ENCODE measurements around the gene GALNT3. TPM values are rescaled to one million over a fixed set of nuclear protein-coding genes. Genes with fewer than 3 reads are reported as not detected.

GALNT3 gene
- total RNA-seq, 4 donors from 2014 or later, result 0.26 to 2.5 (median 0.96) TPM

DNA sequence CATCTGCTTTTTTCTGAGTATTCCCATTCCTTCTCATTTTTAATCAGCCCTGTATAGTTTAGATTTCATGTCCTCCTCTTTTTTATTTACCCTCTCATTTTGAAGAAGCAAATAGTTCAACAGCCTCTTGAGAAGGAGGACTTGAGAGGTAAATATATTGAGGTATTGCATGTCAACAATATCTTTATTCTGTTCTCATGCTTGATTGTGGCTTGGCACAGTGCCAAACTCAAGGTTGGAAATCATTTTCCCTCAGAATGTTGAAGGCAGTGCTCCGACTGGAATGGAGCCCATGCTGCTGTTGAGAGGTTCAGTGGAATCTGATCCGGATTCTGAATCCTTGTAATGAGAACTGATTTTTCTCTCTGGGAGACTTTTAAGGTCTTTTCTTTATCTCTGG lies 31.0 kb upstream of the GALNT3 start:
- no peak for DNase-seq (ENCODE audit: extremely low spot score)
- intact Hi-C loops (cut with DNase I), result no loop called here
- Histone ChIP-seq H3K9me3 (no peaks in the 10 kb centered on the region), H3K36me3 (no peaks in the 10 kb centered on the region), H3K4me3 (no peak overlapping the region), H3K27me3 (no peaks in the 10 kb centered on the region), H3K4me1 (peaks cover 0 to 4% (median 0%) of the 10 kb centered on the region in 4 donors), H3K27ac (replicated peaks in 1 of 4) (no peak overlapping the region)
- 31% methylated on average over 2 of the region's 2 CpGs for WGBS
- TF ChIP-seq, protein P1, sequence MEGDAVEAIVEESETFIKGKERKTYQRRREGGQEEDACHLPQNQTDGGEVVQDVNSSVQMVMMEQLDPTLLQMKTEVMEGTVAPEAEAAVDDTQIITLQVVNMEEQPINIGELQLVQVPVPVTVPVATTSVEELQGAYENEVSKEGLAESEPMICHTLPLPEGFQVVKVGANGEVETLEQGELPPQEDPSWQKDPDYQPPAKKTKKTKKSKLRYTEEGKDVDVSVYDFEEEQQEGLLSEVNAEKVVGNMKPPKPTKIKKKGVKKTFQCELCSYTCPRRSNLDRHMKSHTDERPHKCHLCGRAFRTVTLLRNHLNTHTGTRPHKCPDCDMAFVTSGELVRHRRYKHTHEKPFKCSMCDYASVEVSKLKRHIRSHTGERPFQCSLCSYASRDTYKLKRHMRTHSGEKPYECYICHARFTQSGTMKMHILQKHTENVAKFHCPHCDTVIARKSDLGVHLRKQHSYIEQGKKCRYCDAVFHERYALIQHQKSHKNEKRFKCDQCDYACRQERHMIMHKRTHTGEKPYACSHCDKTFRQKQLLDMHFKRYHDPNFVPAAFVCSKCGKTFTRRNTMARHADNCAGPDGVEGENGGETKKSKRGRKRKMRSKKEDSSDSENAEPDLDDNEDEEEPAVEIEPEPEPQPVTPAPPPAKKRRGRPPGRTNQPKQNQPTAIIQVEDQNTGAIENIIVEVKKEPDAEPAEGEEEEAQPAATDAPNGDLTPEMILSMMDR (IDR thresholded peaks at IDR 0.05), result no peak
- TF ChIP-seq EP300 (IDR thresholded peaks at IDR 0.05) (no peak), POLR2AphosphoS5 (IDR thresholded peaks at IDR 0.05) (no peak), POLR2A (IDR thresholded peaks at IDR 0.05; ENCODE audit: low read depth) (no peak)

DNA sequence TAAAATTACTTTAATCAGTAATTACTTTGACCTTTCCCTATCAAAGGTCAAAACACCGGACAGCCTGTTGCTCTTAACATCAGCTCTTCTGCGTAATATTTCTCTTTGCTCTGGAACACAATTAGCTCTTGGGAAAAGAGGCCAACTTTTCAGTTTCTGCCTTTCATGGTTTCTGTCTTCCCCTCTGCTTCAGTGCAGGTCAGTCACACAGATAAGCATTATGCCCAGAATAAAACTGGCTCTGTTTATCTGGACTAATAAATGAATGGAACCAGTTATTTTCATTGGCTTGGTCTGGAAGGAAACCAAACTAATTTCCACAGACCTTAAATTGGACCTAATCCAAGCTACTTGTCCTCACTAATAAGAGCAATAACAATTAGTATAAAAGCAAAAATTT lies 26.2 kb upstream of the GALNT3 start:
- Histone ChIP-seq H3K9me3 (no peaks in the 10 kb centered on the region), H3K4me3 (no peak overlapping the region), H3K36me3 (no peaks in the 10 kb centered on the region), H3K27ac (replicated peaks in 1 of 4) (no peak overlapping the region), H3K4me1 (peaks cover 0 to 3% (median 0%) of the 10 kb centered on the region in 4 donors), H3K27me3 (no peaks in the 10 kb centered on the region)
- intact Hi-C loops (cut with DNase I), result no loop called here
- WGBS, result 47% methylated on average over 2 of the region's 2 CpGs
- DNase-seq (ENCODE audit: extremely low spot score), result no peak
- TF ChIP-seq POLR2A (IDR thresholded peaks at IDR 0.05; ENCODE audit: low read depth), result no peak
- no peak for TF ChIP-seq EP300 (IDR thresholded peaks at IDR 0.05)
- TF ChIP-seq, protein P1 (IDR thresholded peaks at IDR 0.05), result no peak
- TF ChIP-seq POLR2AphosphoS5 (IDR thresholded peaks at IDR 0.05), result no peak

DNA sequence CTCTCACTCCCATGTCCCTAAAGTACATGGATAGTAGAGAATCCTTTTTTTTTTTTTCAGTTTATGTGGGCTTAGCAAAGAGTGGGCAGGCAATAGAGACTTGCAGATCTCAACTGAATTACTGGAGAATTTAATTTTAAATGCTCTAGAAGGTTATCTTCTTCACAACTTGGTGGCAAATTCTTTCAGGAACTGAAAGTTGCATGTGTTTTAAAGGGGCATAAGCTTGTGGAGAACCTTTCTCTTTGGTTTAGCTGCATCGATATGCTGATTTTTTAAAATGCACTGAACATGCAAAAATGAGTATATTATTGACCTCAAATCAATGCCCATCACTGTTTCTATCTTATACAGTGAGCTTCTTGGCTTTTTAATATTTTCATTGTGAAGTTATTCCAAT lies 24.9 kb upstream of the GALNT3 start:
- Histone ChIP-seq H3K4me3 (no peak overlapping the region), H3K4me1 (no peaks in the 10 kb centered on the region), H3K9me3 (no peaks in the 10 kb centered on the region), H3K27me3 (no peaks in the 10 kb centered on the region), H3K36me3 (no peaks in the 10 kb centered on the region), H3K27ac (replicated peaks in 1 of 4) (no peak overlapping the region)
- no peak for DNase-seq (ENCODE audit: extremely low spot score)
- WGBS, result 88% methylated on average over 1 of the region's 1 CpG
- TF ChIP-seq EP300 (IDR thresholded peaks at IDR 0.05), result no peak
- no peak for TF ChIP-seq POLR2AphosphoS5 (IDR thresholded peaks at IDR 0.05)
- TF ChIP-seq POLR2A (IDR thresholded peaks at IDR 0.05; ENCODE audit: low read depth), result no peak
- TF ChIP-seq, protein P1 (IDR thresholded peaks at IDR 0.05), result no peak
- intact Hi-C loops (cut with DNase I), result no loop called here

DNA sequence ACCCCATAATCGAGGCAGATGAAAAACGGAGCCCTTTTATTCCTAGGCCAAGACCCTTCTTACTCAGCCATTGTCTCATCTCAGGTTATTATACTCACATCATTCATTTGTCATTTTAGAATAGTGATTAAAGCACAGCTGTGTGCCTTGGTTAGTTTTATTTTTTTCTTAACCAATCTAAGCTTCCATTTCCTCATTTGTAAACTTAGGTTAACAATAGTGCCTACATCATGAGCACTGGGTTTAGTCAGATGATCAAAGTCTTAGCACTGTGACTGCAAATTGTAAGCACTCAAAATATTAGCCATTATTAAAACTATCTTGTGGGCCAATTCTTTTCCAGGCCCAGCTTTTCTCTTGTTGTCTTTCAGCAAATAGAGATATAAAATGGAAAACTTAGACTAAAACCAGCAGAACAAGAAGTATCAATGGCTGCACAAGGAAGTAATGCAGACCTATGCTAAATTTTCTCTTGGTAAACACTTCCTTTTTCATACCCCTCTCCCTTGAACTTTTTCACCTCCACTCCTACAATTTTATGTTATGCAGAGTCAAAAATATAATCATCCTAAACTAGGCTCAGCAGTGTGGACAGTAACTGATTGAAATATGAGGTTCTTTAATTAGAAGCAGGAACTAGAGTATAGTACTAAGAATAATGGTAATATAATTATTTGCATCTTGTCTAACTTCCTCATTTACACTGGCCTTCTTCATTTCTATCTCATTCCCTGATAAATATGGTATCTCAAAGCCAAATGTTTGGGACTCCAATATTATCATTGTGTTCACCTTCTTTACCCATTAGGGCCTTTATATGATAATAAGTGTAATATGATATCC lies 21.5 kb upstream of the GALNT3 start:
- H3K4me3 ChIP-seq, result no peak overlapping the region
- no peaks in the 10 kb centered on the region for H3K27me3 ChIP-seq
- no peak overlapping the region for H3K27ac ChIP-seq (replicated peaks in 1 of 4)
- no peaks in the 10 kb centered on the region for H3K4me1 ChIP-seq
- TF ChIP-seq POLR2A (IDR thresholded peaks at IDR 0.05; ENCODE audit: low read depth) (no peak), POLR2AphosphoS5 (IDR thresholded peaks at IDR 0.05) (no peak), EP300 (IDR thresholded peaks at IDR 0.05) (no peak)
- TF ChIP-seq, protein P1 (IDR thresholded peaks at IDR 0.05), result no peak
- WGBS, result 74% methylated on average over 2 of the region's 2 CpGs
- no peak for DNase-seq (ENCODE audit: extremely low spot score)
- H3K9me3 ChIP-seq, result no peaks in the 10 kb centered on the region
- intact Hi-C loops (cut with DNase I), result no loop called here
- no peaks in the 10 kb centered on the region for H3K36me3 ChIP-seq

All from esophagus muscularis mucosa (tissue), 4 donors.